ENCODE results near the gene CCDC61.

- TF ChIP-seq EZH2 (optimal IDR thresholded peaks at IDR 0.05; ENCODE audit: low read depth, low read length) = no peak
- TF ChIP-seq CTCF (IDR thresholded peaks at IDR 0.05; ENCODE audit: low read length) = no peak
- no peak for TF ChIP-seq EZH2phosphoT487 (IDR thresholded peaks at IDR 0.05; ENCODE audit: low read length)
These were observed 44.9 kb downstream of the CCDC61 start for GRCh38 chr19:46040125-46040524.

Data from MM.1S (cell line).